COLO829 (cell line): ENCODE measurements around the gene ZSCAN4.

Source experiments
- DNase-seq: peaks from one replicate; pipeline ENCODE4 v3.0.0; 2012; ENCODE audit warnings: low spot score

The ZSCAN4 gene, protein sequence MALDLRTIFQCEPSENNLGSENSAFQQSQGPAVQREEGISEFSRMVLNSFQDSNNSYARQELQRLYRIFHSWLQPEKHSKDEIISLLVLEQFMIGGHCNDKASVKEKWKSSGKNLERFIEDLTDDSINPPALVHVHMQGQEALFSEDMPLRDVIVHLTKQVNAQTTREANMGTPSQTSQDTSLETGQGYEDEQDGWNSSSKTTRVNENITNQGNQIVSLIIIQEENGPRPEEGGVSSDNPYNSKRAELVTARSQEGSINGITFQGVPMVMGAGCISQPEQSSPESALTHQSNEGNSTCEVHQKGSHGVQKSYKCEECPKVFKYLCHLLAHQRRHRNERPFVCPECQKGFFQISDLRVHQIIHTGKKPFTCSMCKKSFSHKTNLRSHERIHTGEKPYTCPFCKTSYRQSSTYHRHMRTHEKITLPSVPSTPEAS

DNA sequence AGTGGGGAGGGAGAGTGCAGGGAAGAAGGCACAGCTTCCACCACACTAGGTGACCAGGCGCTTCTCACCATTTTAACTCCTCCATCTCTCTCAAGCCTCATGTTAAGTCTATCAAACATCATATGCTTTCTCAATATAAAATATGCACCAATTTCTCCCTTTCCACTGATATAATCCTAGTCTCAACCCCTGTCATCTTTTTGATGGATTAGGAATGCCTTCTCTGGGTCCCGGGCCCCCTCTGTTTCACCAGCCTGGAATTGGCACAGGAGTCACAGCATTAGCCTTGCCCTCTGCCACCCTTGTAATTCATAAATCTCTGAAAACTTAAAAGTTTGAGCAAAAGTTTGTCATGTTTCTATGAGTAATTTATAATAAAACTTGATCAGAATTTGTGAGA lies at the start of gene ZSCAN4:
TSS of gene ZSCAN4 (plus strand) at position 301 of the 400 bp plus-strand sequence. CDS start 7,211 bp downstream, outside the sequence.
- no peak for DNase-seq

DNA sequence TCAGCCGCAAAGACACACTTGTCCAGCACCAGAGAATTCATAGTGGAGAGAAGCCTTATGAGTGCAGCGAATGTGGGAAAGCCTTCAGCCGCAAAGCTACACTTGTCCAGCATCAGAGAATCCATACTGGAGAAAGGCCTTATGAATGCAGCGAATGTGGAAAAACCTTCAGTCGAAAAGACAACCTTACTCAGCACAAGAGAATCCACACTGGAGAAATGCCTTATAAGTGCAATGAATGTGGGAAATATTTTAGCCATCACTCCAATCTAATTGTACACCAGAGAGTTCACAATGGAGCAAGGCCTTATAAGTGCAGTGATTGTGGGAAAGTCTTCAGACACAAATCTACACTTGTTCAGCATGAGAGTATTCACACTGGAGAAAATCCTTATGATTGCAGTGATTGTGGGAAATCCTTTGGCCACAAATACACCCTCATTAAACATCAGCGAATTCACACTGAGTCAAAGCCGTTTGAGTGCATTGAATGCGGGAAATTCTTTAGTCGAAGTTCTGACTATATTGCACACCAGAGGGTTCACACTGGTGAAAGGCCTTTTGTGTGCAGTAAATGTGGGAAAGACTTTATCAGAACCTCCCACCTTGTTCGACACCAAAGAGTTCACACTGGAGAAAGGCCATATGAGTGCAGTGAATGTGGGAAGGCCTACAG lies 47.9 kb upstream of the ZSCAN4 start:
- DNase-seq, result no peak

DNA sequence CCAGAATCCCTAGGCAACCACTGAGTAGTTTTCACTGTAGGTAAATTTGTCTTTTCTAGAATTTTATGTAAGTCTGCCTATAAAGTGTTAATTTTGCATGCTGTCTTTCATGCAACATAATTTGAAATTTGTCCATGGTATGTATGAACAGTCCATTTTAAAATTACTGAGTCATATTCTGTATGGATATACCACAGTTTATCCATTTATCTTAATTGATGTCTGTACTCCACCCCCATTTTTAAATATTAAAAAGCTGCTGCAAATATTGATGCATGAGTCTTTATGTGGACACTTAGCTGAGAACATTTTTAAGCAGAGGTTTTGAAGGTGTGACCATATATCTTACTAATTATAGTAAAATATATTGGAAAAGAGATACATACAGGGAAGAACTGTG lies 45.6 kb upstream of the ZSCAN4 start:
- no peak for DNase-seq

DNA sequence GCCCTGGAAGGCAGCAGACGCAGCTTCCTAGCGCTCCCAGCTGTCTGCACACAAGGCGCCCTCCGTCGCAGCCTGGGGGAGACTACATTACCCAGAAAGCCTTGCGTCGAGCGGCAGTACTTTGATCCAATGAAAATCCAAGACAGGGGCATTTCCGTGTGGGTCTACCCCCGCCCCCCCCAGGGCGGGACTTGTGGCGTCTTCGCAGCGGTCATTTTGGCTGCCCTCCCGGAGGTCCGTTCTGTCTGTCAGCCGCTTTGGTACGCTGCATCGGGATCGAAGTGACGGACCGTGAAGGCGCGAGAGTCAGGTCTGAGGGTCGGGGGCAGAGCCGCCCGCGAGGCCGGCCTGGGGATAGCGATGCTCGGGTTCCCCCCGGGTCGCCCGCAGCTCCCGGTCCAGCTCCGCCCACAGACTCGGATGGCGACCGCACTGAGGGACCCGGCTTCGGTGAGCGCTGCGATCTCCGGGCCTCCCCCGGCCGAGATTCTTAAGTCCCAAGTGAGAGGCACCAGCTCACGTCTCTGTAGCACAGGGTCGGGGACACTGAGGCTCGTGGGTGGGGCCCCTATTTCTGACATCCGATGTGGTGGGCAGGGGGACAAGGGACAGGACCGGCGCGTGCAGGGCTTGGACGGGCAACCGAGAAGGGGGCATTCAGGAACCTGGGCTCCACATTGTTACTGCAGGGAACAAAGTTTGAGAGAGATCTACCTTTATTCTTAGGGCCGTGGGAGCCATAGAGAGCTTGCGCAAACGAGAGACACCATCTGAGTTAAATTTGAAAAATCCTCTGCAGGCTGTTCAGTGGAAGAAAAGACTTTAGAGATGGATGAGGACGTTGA lies 35.5 kb upstream of the ZSCAN4 start, which contains the start of gene ZNF211:
TSS of gene ZNF211 (plus strand) at position 182 of the 845 bp plus-strand sequence. CDS start at position 361, 179 bp downstream.
- DNase-seq, result peak; percentile 85

DNA sequence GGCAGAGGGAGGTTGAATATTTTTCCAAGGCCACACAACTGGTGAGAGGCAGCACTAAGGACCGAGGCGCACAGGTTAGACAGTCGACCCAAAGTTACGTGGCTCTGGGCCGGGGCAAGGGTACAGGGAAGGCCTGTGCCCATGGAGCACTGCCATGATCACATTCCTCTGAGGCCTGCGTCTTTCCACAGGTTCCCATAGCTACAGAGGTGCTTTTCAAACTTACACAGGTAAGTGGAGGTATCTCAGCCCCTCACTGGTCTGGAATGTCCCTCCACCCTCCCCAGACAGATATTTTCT lies 35.0 kb upstream of the ZSCAN4 start:
- no peak for DNase-seq

DNA sequence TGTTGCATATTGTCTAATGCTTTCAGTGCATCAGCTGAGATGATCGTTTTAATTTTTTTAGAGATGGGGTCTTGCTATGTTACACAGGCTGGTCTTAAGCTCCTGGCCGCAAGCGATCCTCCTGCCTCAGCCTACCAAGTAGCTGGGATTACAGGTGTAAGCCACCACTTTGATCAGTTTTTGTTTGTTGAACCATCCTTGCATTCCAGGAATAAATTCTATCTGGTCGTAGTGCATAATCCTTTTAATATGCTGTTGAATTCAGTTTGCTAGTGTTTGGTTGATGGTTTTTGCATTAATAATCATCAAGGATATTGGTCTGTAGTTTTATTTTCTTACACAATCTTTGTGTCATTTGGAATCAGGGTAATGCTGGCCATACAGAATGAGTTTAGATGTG lies 31.4 kb upstream of the ZSCAN4 start:
- DNase-seq, result no peak

DNA sequence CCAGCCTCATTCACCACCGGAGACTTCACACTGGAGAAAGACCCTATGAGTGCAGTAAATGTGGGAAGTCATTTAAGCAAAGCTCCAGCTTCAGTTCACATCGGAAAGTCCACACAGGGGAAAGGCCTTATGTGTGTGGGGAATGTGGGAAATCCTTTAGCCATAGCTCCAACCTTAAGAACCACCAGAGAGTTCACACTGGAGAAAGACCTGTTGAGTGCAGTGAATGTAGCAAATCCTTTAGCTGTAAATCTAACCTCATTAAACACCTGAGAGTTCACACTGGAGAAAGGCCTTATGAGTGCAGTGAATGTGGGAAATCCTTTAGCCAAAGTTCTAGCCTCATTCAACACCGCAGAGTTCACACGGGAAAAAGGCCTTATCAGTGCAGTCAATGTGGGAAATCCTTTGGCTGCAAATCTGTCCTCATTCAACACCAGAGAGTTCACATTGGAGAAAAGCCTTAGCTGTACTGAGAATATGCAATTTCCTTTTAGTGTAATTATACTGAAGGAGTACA lies 27.0 kb upstream of the ZSCAN4 start:
- no peak for DNase-seq

DNA sequence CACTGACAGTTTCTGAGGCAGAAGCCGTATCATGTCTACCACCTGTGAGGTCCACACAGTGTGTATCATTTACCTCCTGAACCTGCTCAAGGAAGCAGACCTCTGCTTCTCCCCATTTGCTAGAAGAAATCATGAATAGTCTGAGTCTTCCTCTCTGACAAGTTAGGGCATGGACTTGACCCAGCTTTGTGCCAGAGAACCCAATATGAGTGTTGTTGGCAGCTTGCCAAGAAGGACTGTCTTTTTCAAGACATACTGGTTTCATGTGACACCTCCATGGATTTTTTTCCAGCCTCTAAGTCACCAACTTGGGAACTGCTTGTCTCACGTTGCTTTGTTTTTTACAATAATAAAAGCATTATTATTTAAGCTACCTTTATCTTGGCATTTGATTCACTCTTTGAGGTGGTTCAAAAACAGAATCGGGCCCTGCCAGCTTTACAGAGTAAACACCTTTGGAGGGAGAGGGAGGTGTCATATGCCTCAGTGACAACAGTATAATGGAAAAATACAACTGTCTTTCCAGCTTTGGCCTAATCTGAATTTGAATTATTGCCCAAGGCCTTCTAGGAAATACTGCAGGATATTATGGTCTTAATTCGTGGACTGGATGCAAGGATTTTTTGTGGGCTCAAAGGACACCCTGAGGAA lies 26.2 kb upstream of the ZSCAN4 start:
- no peak for DNase-seq

DNA sequence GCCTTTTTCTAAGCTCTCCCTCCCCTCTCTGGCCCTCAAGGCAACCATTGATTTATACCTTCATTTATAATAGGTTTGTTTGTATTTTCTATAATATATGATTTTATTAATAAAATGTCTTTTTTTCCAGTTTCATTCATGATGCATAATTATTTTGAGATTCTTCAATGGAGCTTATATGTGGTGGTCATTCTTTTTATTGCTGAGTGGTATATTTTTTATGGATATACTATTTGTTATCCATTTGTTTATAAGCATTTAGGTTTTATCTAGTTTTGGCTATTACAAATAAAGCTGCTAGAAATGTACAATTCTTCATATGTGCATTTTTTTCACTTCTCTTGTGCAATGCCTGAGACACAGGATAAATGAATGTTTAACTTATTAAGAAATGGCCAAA lies 25.0 kb upstream of the ZSCAN4 start:
- no peak for DNase-seq

DNA sequence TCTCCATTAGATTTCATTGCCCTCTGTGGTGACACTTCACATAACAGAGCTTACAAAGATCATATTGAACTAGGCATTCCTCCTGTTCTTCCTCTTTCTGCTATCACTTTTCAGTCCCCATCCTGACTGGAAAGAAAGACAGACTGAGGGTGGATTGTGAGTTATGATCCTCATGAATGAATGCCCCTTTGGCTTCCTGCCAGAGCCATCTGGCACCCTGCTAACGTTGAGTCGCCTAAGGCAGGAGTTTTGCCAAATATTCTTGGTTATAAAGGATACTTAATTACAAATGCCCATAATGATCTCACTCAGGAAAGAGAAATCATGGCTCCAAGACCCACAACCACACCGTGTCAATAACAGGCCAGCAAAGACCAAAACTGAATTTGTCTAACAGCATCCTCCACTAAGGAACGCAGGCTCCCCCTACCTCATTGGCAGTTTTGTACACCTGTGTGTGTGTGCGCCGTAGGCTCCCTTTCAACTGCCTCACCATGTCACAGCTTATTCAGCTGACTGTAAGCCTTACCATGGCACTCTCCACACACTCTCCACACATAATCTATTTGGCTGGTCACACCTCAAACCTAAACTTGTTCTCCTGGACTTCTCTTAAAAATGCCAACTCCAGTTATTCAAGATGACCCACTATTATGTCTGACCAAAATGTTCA lies 20.3 kb upstream of the ZSCAN4 start:
- DNase-seq, result no peak

DNA sequence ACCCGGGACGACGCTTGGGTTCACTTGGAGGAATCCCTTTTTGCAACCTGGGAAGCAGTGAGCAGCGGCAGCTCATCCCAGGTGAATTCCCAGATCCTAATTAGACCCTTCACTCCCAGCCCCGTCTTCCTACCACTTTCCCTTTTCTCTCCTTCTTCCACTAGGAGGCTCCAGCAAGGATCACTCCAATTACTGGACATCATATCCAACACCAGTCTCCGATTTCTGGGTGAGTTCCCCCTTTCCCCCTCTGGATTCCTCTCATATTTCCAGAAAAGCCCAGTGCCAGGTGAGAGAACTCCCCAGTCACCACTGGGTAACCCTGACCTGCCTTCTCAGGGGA lies 17.1 kb upstream of the ZSCAN4 start:
- DNase-seq, result no peak

DNA sequence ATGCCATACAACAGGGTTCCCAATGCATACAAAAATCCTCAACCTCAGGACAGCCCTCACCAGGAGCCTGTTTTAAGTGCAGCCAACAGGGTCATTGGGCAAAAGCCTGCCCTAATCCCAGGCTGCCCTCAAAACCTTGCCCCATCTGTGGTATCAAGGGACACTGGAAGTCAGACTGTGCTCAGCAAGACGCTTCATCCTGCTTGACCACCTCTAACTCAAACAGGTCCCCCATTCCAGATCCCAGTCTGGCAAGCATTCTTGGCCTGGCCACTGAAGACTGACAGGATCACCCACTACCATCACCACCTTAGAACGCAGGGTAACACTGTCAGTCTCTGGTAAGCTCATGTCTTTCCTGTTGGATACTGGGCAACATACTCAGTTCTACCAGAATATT lies 15.0 kb upstream of the ZSCAN4 start:
- DNase-seq, result no peak

DNA sequence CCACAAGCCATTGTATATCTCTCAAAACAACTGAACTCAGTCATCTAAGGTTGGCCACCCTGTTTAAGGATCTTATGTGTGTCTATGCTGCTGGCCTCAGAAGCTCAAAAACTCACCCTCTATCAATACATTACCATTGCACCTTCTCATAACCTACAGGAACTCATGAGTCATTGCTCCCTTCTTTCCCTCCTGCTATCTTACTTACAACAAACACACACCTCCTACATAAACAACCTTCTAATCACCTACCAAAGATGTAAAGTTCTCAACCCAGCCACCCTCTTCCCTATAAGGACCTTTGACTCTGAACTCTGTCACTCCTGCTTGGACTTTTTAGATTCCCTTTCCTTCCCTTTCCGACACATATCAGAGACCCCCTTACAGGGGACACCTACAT lies 13.3 kb upstream of the ZSCAN4 start:
- no peak for DNase-seq

DNA sequence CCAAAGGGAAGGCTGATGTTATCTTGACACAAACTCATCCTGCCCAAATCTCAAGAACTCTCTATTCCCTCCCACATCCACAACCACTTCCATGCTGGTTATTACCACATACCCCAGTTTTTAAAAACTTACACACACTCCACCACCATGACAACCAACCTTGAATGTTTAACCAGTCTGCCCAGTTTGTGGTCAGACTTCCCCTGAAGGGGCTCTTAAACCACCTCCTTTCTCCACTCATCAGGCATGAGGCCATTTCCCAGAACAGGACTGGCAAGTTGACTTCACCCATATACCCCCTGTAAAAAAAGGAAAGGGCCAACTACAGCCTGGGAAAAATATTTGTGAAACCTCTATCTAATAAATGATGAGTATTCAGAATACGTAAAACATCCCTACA lies 12.4 kb upstream of the ZSCAN4 start:
- DNase-seq, result no peak

DNA sequence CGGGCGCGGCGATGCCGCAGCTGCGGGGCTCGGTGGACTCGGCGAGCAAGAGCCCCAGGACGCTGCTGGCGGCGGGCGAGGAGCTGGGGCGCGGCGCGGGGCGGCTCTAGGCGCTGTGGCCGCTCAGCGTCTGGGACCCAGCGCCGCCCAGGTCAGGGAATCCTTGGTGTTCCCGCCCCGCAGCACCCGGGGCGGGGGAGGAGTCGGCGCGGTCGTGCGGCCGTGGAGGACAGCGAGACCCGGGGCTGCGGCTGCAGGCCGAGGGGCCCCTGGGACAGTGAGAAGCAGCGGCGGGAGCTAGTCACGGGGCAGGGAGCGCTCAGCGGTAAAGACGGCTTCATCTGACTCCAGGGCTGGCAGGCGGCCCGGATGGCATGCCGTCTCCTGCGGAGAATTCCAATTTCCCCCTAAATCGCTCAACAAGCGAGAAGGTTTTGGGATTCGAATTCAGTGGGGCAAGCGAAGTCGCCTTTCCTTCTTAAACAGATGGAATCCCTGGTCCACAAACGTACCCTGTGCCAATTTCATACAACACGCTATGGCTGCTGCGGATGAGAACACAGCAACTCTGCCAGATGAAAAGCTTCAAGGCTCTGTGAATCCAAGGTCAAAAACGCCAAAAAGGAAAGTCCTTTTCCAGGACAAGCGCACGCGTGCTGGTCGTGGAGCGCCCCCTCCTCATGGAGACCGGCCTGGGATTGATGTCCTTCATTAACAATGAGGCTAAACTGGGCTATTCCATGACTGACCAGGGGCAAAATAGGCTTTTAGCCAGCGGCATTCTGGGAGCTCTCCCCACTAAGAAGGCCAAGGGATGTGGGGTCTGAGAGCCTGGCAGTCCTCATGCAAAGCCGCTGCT lies 4.2 kb upstream of the ZSCAN4 start:
- no peak for DNase-seq

DNA sequence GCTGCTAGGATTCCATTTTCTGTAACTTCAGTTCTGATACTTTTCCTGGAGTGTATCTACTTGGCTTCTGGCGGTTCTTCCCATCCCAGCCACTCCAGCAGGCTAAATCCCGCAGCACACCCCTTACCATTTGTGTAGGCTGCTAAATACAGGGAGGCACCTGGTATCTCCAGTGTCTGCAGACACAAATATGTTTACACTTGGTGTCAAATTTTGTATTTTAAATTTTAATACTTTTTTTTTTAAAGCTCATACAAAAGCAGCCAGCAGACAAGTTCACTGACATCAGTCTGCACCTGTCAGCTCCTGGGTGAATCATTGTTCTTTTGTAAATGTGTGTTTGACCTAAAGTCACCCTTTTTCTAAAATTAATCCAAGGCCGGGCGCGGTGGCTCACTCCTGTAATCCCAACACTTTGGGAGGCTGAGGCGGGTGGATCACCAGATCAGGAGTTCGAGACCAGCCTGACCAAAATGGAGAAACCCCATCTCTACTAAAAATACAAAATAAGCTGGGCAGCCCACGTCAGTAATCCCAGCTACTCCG lies 3.4 kb upstream of the ZSCAN4 start:
- no peak for DNase-seq

DNA sequence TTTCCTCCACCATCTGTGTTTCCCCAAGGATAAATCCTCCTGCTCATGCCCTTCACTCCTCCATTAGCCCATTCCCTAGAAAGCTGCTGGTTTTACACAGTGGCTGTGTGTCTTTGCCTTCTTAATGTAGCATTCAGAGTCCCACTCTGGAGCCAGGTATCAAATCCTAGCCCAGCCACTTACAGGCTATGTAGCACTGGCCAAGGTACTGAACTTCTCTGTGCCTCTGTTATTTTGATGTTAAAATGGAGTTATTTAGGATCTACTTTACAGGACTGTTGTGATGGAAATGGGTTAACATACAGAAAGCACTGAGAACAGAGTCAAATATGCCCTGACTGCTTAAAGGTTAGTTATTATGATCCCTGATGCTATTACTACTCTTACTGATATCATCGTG lies 1.5 kb upstream of the ZSCAN4 start:
- DNase-seq, result no peak

DNA sequence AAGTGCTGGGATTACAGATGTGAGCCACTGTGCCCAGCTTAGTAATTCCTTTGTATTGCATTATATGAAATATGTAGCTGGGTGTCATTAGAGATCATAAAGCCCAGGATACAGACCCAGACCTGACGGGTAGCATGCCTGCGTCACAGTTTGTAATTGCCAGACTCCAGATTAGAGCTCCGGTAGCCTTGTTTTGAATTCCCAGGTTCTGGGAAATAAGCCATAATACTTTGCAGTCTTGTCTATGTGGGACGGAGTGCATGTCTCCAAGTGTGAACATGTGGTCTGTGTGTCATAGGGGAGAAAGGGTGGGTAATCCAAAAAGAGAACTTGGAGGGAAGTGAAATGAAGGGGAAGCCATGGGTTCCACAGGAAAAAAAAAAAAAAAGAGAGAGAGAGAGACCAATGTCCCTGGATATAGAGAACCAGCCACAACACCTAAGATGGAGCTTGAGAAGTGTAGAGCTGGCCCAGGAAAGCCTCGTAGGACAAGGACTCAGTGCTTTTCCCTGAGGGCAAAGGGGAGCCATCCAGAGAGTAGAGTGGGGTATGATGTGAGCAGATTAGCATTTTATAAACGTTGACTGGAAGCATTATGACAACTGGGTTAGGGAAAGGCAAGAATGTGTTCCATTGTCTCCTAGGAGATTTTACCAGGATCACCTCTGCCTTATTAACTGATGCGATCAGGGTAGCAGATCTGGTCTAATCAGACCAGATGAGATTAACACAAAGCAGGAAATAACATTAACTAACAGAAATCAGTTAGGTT lies 2.6 kb downstream of the ZSCAN4 start:
- DNase-seq, result no peak

DNA sequence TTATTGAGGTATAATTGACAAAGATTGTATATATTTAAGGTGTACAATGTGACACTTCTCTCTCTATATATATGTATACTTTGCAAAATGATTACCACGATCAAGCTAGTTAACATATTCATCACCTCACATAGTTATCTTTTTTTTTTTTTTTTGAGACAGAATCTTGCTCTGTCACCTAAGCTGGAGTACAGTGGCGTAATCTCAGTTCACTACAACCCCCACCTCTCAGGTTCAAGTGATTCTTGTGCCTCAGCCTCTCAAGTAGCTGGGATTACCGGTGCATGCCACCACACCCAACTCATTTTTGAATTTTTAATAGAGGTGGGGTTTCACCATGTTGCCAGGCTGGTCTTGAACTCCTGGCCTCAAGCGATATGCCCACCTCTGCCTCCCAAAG lies 3.7 kb downstream of the ZSCAN4 start:
- DNase-seq, result no peak

DNA sequence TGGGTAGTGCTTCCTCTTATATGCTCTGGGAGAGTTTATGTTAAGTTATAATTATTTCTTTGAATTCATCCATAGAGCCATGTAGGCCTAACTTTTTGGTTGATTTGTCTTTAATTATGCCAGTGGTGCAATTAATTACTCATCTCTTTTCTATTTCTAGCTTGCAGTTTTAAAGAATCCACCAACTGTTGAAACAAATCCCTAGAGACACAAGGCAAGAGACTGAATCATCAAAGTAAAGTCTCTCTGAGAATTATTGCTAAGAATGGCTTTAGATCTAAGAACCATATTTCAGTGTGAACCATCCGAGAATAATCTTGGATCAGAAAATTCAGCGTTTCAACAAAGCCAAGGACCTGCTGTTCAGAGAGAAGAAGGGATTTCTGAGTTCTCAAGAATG lies 7.1 kb downstream of the ZSCAN4 start:
- DNase-seq, result peak; percentile 73
